Keratinocyte (primary cell): Measurements from ENCODE around the gene TEX12.

Experiments
- EZH2 ChIP-seq: IDR thresholded peaks from one replicate; pipeline ENCODE4 v1.6.1; 2012; ENCODE audit warnings: inconsistent platforms, mild to moderate bottlenecking, low read length, moderate library complexity
- TF ChIP-seq, protein P1 (sequence below), 3 experiments: IDR thresholded peaks in 1 of 3; conservative IDR thresholded peaks in 1 of 3; optimal IDR thresholded peaks in 1 of 3; 2 replicates in 2 of 3; 3 replicates in 1 of 3; pipeline versions ENCODE3 to v1.5.1; 2011; ENCODE audit warnings: low read length in 3 of 3, mild to moderate bottlenecking in 3 of 3, moderate library complexity in 2 of 3, control low read depth in 1 of 3, inconsistent platforms in 1 of 3; ENCODE audit not compliant: insufficient read depth in 2 of 3; ENCODE audit errors: extremely low read depth in 1 of 3

DNA sequence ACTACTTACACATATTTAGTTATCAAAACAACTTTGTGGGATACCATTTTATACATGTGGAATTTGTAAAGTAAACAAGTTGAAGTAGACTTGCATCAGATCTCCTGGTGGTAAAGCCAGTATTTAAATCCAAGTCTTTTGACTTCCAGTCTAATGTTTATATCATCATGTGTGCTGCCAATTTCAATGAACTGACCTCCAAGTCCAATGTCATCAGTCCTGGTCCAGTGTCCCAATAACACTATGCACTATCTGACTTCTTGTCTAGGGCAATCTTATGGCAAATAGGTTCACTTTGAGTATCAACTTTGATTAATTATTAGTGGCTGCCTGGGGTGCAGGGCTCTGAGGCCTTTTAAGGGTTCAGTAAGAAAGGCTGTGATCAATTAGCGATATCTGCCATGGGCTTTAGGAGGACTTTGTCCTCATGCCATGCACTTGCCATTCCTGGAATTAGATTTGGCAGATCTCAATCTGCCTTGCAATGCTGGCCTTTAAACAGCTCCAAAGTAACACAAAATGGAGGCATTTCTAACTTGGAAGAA lies 49.5 kb downstream of the TEX12 start:
- TF ChIP-seq, protein P1, sequence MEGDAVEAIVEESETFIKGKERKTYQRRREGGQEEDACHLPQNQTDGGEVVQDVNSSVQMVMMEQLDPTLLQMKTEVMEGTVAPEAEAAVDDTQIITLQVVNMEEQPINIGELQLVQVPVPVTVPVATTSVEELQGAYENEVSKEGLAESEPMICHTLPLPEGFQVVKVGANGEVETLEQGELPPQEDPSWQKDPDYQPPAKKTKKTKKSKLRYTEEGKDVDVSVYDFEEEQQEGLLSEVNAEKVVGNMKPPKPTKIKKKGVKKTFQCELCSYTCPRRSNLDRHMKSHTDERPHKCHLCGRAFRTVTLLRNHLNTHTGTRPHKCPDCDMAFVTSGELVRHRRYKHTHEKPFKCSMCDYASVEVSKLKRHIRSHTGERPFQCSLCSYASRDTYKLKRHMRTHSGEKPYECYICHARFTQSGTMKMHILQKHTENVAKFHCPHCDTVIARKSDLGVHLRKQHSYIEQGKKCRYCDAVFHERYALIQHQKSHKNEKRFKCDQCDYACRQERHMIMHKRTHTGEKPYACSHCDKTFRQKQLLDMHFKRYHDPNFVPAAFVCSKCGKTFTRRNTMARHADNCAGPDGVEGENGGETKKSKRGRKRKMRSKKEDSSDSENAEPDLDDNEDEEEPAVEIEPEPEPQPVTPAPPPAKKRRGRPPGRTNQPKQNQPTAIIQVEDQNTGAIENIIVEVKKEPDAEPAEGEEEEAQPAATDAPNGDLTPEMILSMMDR (optimal IDR thresholded peaks at IDR 0.05 in 1 of 3, IDR thresholded peaks at IDR 0.05 in 1 of 3, conservative IDR thresholded peaks at IDR 0.05 in 1 of 3; ENCODE audit: extremely low read depth in 1 of 3, insufficient read depth in 2 of 3, low read length in 3 of 3) = no peak
- TF ChIP-seq EZH2 = no peak
